ENCODE results near the gene CRHR1. TPM values are rescaled to one million over a fixed set of nuclear protein-coding genes. Genes with fewer than 3 reads are reported as not detected.

CRHR1 gene
- polyA plus RNA-seq, 4 donors: 0.04 TPM; not detected in 3

GRCh38 chr17:45755050-45755449, 29.1 kb upstream of the CRHR1 start:
- Histone ChIP-seq H3K27ac (ENCODE audit: low read depth in 1 of 3, low read length in 2 of 3) (no peak overlapping the region), H3K9me3 (ENCODE audit: control insufficient read depth in 2 of 2, insufficient read depth in 1 of 2, low read depth in 1 of 2, low read length in 1 of 2) (no peaks in the 10 kb centered on the region), H3K4me1 (ENCODE audit: control insufficient read depth in 3 of 3, insufficient read depth in 2 of 3, low read depth in 1 of 3, low read length in 2 of 3) (no peaks in the 10 kb centered on the region), H3K27me3 (ENCODE audit: control insufficient read depth in 3 of 3, insufficient read depth in 3 of 3, low read length in 3 of 3) (peaks cover 0 to 8% (median 5%) of the 10 kb centered on the region in 3 donors), H3K4me3 (ENCODE audit: low read depth in 1 of 3, low read length in 3 of 3) (no peak overlapping the region), H3K36me3 (ENCODE audit: control insufficient read depth in 3 of 3, insufficient read depth in 2 of 3, low read depth in 1 of 3, low read length in 3 of 3) (no peaks in the 10 kb centered on the region)
- FAIRE-seq: no peak
- 80 to 88% (median 82%) methylated on average over 8 of the region's 8 CpGs for WGBS, 3 donors
- DNase-seq: no peak

GRCh38 chr17:45756266-45756991, 27.7 kb upstream of the CRHR1 start:
- H3K27ac ChIP-seq (ENCODE audit: low read depth in 1 of 3, low read length in 2 of 3): no peak overlapping the region
- DNase-seq: no peak
- no peaks in the 10 kb centered on the region for H3K36me3 ChIP-seq (ENCODE audit: control insufficient read depth in 3 of 3, insufficient read depth in 2 of 3, low read depth in 1 of 3, low read length in 3 of 3)
- H3K4me1 ChIP-seq (ENCODE audit: control insufficient read depth in 3 of 3, insufficient read depth in 2 of 3, low read depth in 1 of 3, low read length in 2 of 3): no peaks in the 10 kb centered on the region
- peaks cover 0 to 8% (median 5%) of the 10 kb centered on the region in 3 donors for H3K27me3 ChIP-seq (ENCODE audit: control insufficient read depth in 3 of 3, insufficient read depth in 3 of 3, low read length in 3 of 3)
- H3K4me3 ChIP-seq (ENCODE audit: low read depth in 1 of 3, low read length in 3 of 3): no peak overlapping the region
- no peaks in the 10 kb centered on the region for H3K9me3 ChIP-seq (ENCODE audit: control insufficient read depth in 2 of 2, insufficient read depth in 1 of 2, low read depth in 1 of 2, low read length in 1 of 2)
- no peak for FAIRE-seq
- WGBS, 3 donors: 39 to 40% (median 40%) methylated on average over 10 to 12 of the region's 12 CpGs

- FAIRE-seq: no peak
- no peak overlapping the region for H3K4me3 ChIP-seq (ENCODE audit: low read depth in 1 of 3, low read length in 3 of 3)
- H3K9me3 ChIP-seq (ENCODE audit: control insufficient read depth in 2 of 2, insufficient read depth in 1 of 2, low read depth in 1 of 2, low read length in 1 of 2): no peaks in the 10 kb centered on the region
- H3K36me3 ChIP-seq (ENCODE audit: control insufficient read depth in 3 of 3, insufficient read depth in 2 of 3, low read depth in 1 of 3, low read length in 3 of 3): no peaks in the 10 kb centered on the region
- peaks cover 0 to 13% (median 2%) of the 10 kb centered on the region in 3 donors for H3K27me3 ChIP-seq (ENCODE audit: control insufficient read depth in 3 of 3, insufficient read depth in 3 of 3, low read length in 3 of 3)
- WGBS, 3 donors: 77 to 82% (median 81%) methylated on average over 13 of the region's 13 CpGs
- DNase-seq: no peak
- no peak overlapping the region for H3K27ac ChIP-seq (ENCODE audit: low read depth in 1 of 3, low read length in 2 of 3)
- no peaks in the 10 kb centered on the region for H3K4me1 ChIP-seq (ENCODE audit: control insufficient read depth in 3 of 3, insufficient read depth in 2 of 3, low read depth in 1 of 3, low read length in 2 of 3)
Observed at GRCh38 chr17:45757431-45758218, 26.5 kb upstream of the CRHR1 start.

- no peak for DNase-seq
Observed at GRCh38 chr17:45758544-45758943, 25.6 kb upstream of the CRHR1 start.

GRCh38 chr17:45759761-45760160, 24.4 kb upstream of the CRHR1 start:
- peaks cover 0 to 26% (median 12%) of the 10 kb centered on the region in 3 donors for H3K27me3 ChIP-seq (ENCODE audit: control insufficient read depth in 3 of 3, insufficient read depth in 3 of 3, low read length in 3 of 3)

More at GRCh38 chr17:45758544-45758943, 25.6 kb upstream of the CRHR1 start:
- peaks cover 0 to 21% (median 7%) of the 10 kb centered on the region in 3 donors for H3K27me3 ChIP-seq (ENCODE audit: control insufficient read depth in 3 of 3, insufficient read depth in 3 of 3, low read length in 3 of 3)
- no peak for FAIRE-seq
- 61 to 71% (median 69%) methylated on average over 1 of the region's 1 CpG for WGBS, 3 donors
- no peaks in the 10 kb centered on the region for H3K4me1 ChIP-seq (ENCODE audit: control insufficient read depth in 3 of 3, insufficient read depth in 2 of 3, low read depth in 1 of 3, low read length in 2 of 3)
- no peaks in the 10 kb centered on the region for H3K9me3 ChIP-seq (ENCODE audit: control insufficient read depth in 2 of 2, insufficient read depth in 1 of 2, low read depth in 1 of 2, low read length in 1 of 2)
- no peaks in the 10 kb centered on the region for H3K36me3 ChIP-seq (ENCODE audit: control insufficient read depth in 3 of 3, insufficient read depth in 2 of 3, low read depth in 1 of 3, low read length in 3 of 3)
- H3K27ac ChIP-seq (ENCODE audit: low read depth in 1 of 3, low read length in 2 of 3): no peak overlapping the region
- no peak overlapping the region for H3K4me3 ChIP-seq (ENCODE audit: low read depth in 1 of 3, low read length in 3 of 3)

GRCh38 chr17:45761957-45762565, 22.1 kb upstream of the CRHR1 start:
- Histone ChIP-seq H3K4me1 (ENCODE audit: control insufficient read depth in 3 of 3, insufficient read depth in 2 of 3, low read depth in 1 of 3, low read length in 2 of 3) (no peaks in the 10 kb centered on the region), H3K27me3 (ENCODE audit: control insufficient read depth in 3 of 3, insufficient read depth in 3 of 3, low read length in 3 of 3) (peaks cover 0 to 36% (median 13%) of the 10 kb centered on the region in 3 donors), H3K9me3 (ENCODE audit: control insufficient read depth in 2 of 2, insufficient read depth in 1 of 2, low read depth in 1 of 2, low read length in 1 of 2) (no peaks in the 10 kb centered on the region), H3K36me3 (ENCODE audit: control insufficient read depth in 3 of 3, insufficient read depth in 2 of 3, low read depth in 1 of 3, low read length in 3 of 3) (no peaks in the 10 kb centered on the region), H3K4me3 (ENCODE audit: low read depth in 1 of 3, low read length in 3 of 3) (no peak overlapping the region), H3K27ac (ENCODE audit: low read depth in 1 of 3, low read length in 2 of 3) (no peak overlapping the region)
- no peak for FAIRE-seq
- no peak for DNase-seq
- WGBS, 3 donors: 56 to 68% (median 62%) methylated on average over 4 of the region's 4 CpGs

More at GRCh38 chr17:45759761-45760160, 24.4 kb upstream of the CRHR1 start:
- no peaks in the 10 kb centered on the region for H3K9me3 ChIP-seq (ENCODE audit: control insufficient read depth in 2 of 2, insufficient read depth in 1 of 2, low read depth in 1 of 2, low read length in 1 of 2)
- 45 to 72% (median 45%) methylated on average over 3 of the region's 3 CpGs for WGBS, 3 donors
- no peaks in the 10 kb centered on the region for H3K4me1 ChIP-seq (ENCODE audit: control insufficient read depth in 3 of 3, insufficient read depth in 2 of 3, low read depth in 1 of 3, low read length in 2 of 3)
- H3K36me3 ChIP-seq (ENCODE audit: control insufficient read depth in 3 of 3, insufficient read depth in 2 of 3, low read depth in 1 of 3, low read length in 3 of 3): no peaks in the 10 kb centered on the region
- FAIRE-seq (no peak), DNase-seq (no peak)
- no peak overlapping the region for H3K4me3 ChIP-seq (ENCODE audit: low read depth in 1 of 3, low read length in 3 of 3)
- no peak overlapping the region for H3K27ac ChIP-seq (ENCODE audit: low read depth in 1 of 3, low read length in 2 of 3)

GRCh38 chr17:45763182-45763581, 20.9 kb upstream of the CRHR1 start:
- H3K9me3 ChIP-seq (ENCODE audit: control insufficient read depth in 2 of 2, insufficient read depth in 1 of 2, low read depth in 1 of 2, low read length in 1 of 2): no peaks in the 10 kb centered on the region
- WGBS, 3 donors: 37 to 51% (median 45%) methylated on average over 7 of the region's 7 CpGs
- no peak overlapping the region for H3K4me3 ChIP-seq (ENCODE audit: low read depth in 1 of 3, low read length in 3 of 3)
- no peak for FAIRE-seq
- no peaks in the 10 kb centered on the region for H3K36me3 ChIP-seq (ENCODE audit: control insufficient read depth in 3 of 3, insufficient read depth in 2 of 3, low read depth in 1 of 3, low read length in 3 of 3)
- no peak for DNase-seq
- H3K27ac ChIP-seq (ENCODE audit: low read depth in 1 of 3, low read length in 2 of 3): no peak overlapping the region
- no peaks in the 10 kb centered on the region for H3K4me1 ChIP-seq (ENCODE audit: control insufficient read depth in 3 of 3, insufficient read depth in 2 of 3, low read depth in 1 of 3, low read length in 2 of 3)
- H3K27me3 ChIP-seq (ENCODE audit: control insufficient read depth in 3 of 3, insufficient read depth in 3 of 3, low read length in 3 of 3): peaks cover 0 to 40% (median 15%) of the 10 kb centered on the region in 3 donors

- DNase-seq (no peak), FAIRE-seq (no peak)
- Histone ChIP-seq H3K27ac (ENCODE audit: low read depth in 1 of 3, low read length in 2 of 3) (no peak overlapping the region), H3K4me3 (ENCODE audit: low read depth in 1 of 3, low read length in 3 of 3) (no peak overlapping the region), H3K36me3 (ENCODE audit: control insufficient read depth in 3 of 3, insufficient read depth in 2 of 3, low read depth in 1 of 3, low read length in 3 of 3) (no peaks in the 10 kb centered on the region), H3K4me1 (ENCODE audit: control insufficient read depth in 3 of 3, insufficient read depth in 2 of 3, low read depth in 1 of 3, low read length in 2 of 3) (no peaks in the 10 kb centered on the region), H3K27me3 (ENCODE audit: control insufficient read depth in 3 of 3, insufficient read depth in 3 of 3, low read length in 3 of 3) (peaks cover 0 to 45% (median 17%) of the 10 kb centered on the region in 3 donors), H3K9me3 (ENCODE audit: control insufficient read depth in 2 of 2, insufficient read depth in 1 of 2, low read depth in 1 of 2, low read length in 1 of 2) (no peaks in the 10 kb centered on the region)
Observed at GRCh38 chr17:45764479-45764878, 19.6 kb upstream of the CRHR1 start.
